ENCODE measurements around the gene TTYH1. TPM values are rescaled to one million over a fixed set of nuclear protein-coding genes. Genes with fewer than 3 reads are reported as not detected.

TTYH1 gene
- total RNA-seq, 1 donor from 2014 or later: 10.4 TPM

DNA sequence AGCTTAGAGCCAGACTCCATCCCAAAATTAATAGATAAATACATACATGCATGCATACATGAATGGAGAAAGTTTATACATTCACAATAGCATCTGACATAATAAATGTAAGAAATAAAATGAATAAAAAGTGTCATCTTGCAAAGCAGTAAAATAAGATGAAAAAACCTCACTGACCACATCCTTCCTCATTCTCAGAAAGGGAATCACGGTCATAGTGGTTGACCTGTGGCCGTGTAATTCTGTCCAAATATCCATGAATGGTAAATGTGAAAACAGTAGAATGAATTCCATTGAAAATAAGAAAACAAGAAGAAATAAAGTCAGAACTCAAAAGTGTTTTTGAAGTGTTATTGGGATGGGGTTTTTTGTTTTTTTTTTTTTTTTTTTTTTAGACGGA lies 67.6 kb downstream of the TTYH1 start:
- H3K4me1 Mint-ChIP-seq (ENCODE audit: unreplicated experiment): no peaks in the 10 kb centered on the region
- H3K9me3 Mint-ChIP-seq (ENCODE audit: unreplicated experiment): peaks cover 6% of the 10 kb centered on the region
- H3K27me3 Mint-ChIP-seq (ENCODE audit: unreplicated experiment): no peaks in the 10 kb centered on the region
- H3K36me3 Mint-ChIP-seq (ENCODE audit: low read depth, unreplicated experiment): no peaks in the 10 kb centered on the region
- TF ChIP-seq, protein P1, sequence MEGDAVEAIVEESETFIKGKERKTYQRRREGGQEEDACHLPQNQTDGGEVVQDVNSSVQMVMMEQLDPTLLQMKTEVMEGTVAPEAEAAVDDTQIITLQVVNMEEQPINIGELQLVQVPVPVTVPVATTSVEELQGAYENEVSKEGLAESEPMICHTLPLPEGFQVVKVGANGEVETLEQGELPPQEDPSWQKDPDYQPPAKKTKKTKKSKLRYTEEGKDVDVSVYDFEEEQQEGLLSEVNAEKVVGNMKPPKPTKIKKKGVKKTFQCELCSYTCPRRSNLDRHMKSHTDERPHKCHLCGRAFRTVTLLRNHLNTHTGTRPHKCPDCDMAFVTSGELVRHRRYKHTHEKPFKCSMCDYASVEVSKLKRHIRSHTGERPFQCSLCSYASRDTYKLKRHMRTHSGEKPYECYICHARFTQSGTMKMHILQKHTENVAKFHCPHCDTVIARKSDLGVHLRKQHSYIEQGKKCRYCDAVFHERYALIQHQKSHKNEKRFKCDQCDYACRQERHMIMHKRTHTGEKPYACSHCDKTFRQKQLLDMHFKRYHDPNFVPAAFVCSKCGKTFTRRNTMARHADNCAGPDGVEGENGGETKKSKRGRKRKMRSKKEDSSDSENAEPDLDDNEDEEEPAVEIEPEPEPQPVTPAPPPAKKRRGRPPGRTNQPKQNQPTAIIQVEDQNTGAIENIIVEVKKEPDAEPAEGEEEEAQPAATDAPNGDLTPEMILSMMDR (IDR thresholded peaks at IDR 0.05; ENCODE audit: unreplicated experiment): no peak
- no peak for DNase-seq (ENCODE audit: low spot score)
- no peak overlapping the region for H3K27ac Mint-ChIP-seq (ENCODE audit: unreplicated experiment)
- no peak overlapping the region for H3K4me3 Mint-ChIP-seq (ENCODE audit: unreplicated experiment)

- peaks cover 1% of the 10 kb centered on the region for H3K27me3 Mint-ChIP-seq (ENCODE audit: unreplicated experiment)
- H3K36me3 Mint-ChIP-seq (ENCODE audit: low read depth, unreplicated experiment): peaks cover 5% of the 10 kb centered on the region
- H3K4me3 Mint-ChIP-seq (ENCODE audit: unreplicated experiment): no peak overlapping the region
- peaks cover 12% of the 10 kb centered on the region for H3K9me3 Mint-ChIP-seq (ENCODE audit: unreplicated experiment)
- DNase-seq (ENCODE audit: low spot score): no peak
- no peak overlapping the region for H3K27ac Mint-ChIP-seq (ENCODE audit: unreplicated experiment)
- H3K4me1 Mint-ChIP-seq (ENCODE audit: unreplicated experiment): no peaks in the 10 kb centered on the region
- TF ChIP-seq, protein P1 (IDR thresholded peaks at IDR 0.05; ENCODE audit: unreplicated experiment): no peak
Observed at GRCh38 chr19:54484451-54484850, 69.2 kb downstream of the TTYH1 start.

GRCh38 chr19:54485851-54486250 lies 70.6 kb downstream of the TTYH1 start:
- Mint-ChIP-seq H3K9me3 (ENCODE audit: unreplicated experiment) (peaks cover 15% of the 10 kb centered on the region), H3K27me3 (ENCODE audit: unreplicated experiment) (peaks cover 1% of the 10 kb centered on the region), H3K27ac (ENCODE audit: unreplicated experiment) (no peak overlapping the region), H3K36me3 (ENCODE audit: low read depth, unreplicated experiment) (peaks cover 5% of the 10 kb centered on the region), H3K4me1 (ENCODE audit: unreplicated experiment) (no peaks in the 10 kb centered on the region), H3K4me3 (ENCODE audit: unreplicated experiment) (no peak overlapping the region)
- TF ChIP-seq, protein P1 (IDR thresholded peaks at IDR 0.05; ENCODE audit: unreplicated experiment): no peak
- DNase-seq (ENCODE audit: low spot score): no peak

Other genes with a start within 250 kb of the TTYH1 start
- gene TMC4, start 242.3 kb upstream of the TTYH1 start, total RNA-seq (ENCODE audit: unreplicated experiment): 2.6 TPM
- gene MBOAT7, start 225.9 kb upstream of the TTYH1 start, total RNA-seq (ENCODE audit: unreplicated experiment): 203 TPM
- 27.8 TPM for gene TSEN34, start 224.2 kb upstream of the TTYH1 start, total RNA-seq (ENCODE audit: unreplicated experiment)
- 1,195 TPM for gene RPS9, start 214.6 kb upstream of the TTYH1 start, total RNA-seq (ENCODE audit: unreplicated experiment)
- not detected for gene LILRB3, start 192.5 kb upstream of the TTYH1 start, total RNA-seq (ENCODE audit: unreplicated experiment)
- not detected for gene LILRA6, start 172.7 kb upstream of the TTYH1 start, total RNA-seq (ENCODE audit: unreplicated experiment)
- gene LILRB5, start 158.2 kb upstream of the TTYH1 start, total RNA-seq (ENCODE audit: unreplicated experiment): not detected
- not detected for gene LILRB2, start 134.4 kb upstream of the TTYH1 start, total RNA-seq (ENCODE audit: unreplicated experiment)
- not detected for gene LILRA5, start 102.3 kb upstream of the TTYH1 start, total RNA-seq (ENCODE audit: unreplicated experiment)
- gene LILRA4, start 76.3 kb upstream of the TTYH1 start, total RNA-seq (ENCODE audit: unreplicated experiment): not detected
- 2.1 TPM for gene LAIR1, start 50.5 kb upstream of the TTYH1 start, total RNA-seq (ENCODE audit: unreplicated experiment)
- gene LENG8, start 33.7 kb downstream of the TTYH1 start, total RNA-seq (ENCODE audit: unreplicated experiment): 162 TPM
- gene LENG9, start 48.3 kb downstream of the TTYH1 start, total RNA-seq (ENCODE audit: unreplicated experiment): 3.4 TPM
- 21.4 TPM for gene CDC42EP5, start 57.8 kb downstream of the TTYH1 start, total RNA-seq (ENCODE audit: unreplicated experiment)
- not detected for gene LAIR2, start 87.4 kb downstream of the TTYH1 start, total RNA-seq (ENCODE audit: unreplicated experiment)
- not detected for gene LILRA2, start 158.3 kb downstream of the TTYH1 start, total RNA-seq (ENCODE audit: unreplicated experiment)
- not detected for gene LILRA1, start 178.2 kb downstream of the TTYH1 start, total RNA-seq (ENCODE audit: unreplicated experiment)
- gene LILRB1, start 215.0 kb downstream of the TTYH1 start, total RNA-seq (ENCODE audit: unreplicated experiment): not detected
- not detected for gene LILRB4, start 247.5 kb downstream of the TTYH1 start, total RNA-seq (ENCODE audit: unreplicated experiment)

Data from endothelial cell (in vitro differentiated cells).